ENCODE measurements around the gene FALEC. TPM values are rescaled to one million over a fixed set of nuclear protein-coding genes. Genes with fewer than 3 reads are reported as not detected.

FALEC gene
- total and polyA plus RNA-seq, 2 of the 8 experiments (the other 6 are each of a cell fraction or from before 2014, with no cell fraction given), result not detected

GRCh38 chr1:150552911-150553289 is 37.3 kb downstream of the FALEC start:
- Histone ChIP-seq H3K27ac (ENCODE audit: low read depth, low read length) (no peak overlapping the region), H3K79me1 (ENCODE audit: low read depth, low read length) (0 out of 2 replicates have a peak, but pooled peaks cover 3% of the 10 kb centered on the region), H3K4ac (replicated peaks; ENCODE audit: insufficient read length, low read depth, low read length) (no peak overlapping the region), H2BK20ac (ENCODE audit: low read length) (no peak overlapping the region), H2BK120ac (replicated peaks; ENCODE audit: low read depth, low read length) (no peak overlapping the region), H2BK15ac (ENCODE audit: low read length) (no peak overlapping the region), H2AFZ (ENCODE audit: low read length) (no peak overlapping the region), H3K14ac (ENCODE audit: insufficient read length) (no peak overlapping the region), H3K27me3 (replicated peaks in 1 of 4; ENCODE audit: control insufficient read depth in 3 of 4, extremely low read depth in 1 of 4, insufficient read depth in 3 of 4, low read length in 3 of 4) (peaks cover 0 to 14% (median 7%) of the 10 kb centered on the region in 4 experiments; a peak in 5 of 7 replicates), H4K20me1 (replicated peaks in 1 of 2; ENCODE audit: control insufficient read depth in 1 of 2, insufficient read depth in 2 of 2, low read length in 2 of 2) (peaks cover 1 to 4% of the 10 kb centered on the region in 2 experiments), H3K9ac (replicated peaks in 1 of 4; ENCODE audit: extremely low read depth in 1 of 4, low read depth in 3 of 4, low read length in 3 of 4) (no peak overlapping the region), H4K8ac (ENCODE audit: extremely low read depth, insufficient read depth, low read length) (no peak overlapping the region), H3K79me2 (ENCODE audit: control insufficient read depth in 1 of 2, insufficient read depth in 2 of 2, low read length in 2 of 2) (no peaks in the 10 kb centered on the region), H3K9me3 (ENCODE audit: insufficient read depth in 2 of 2, low read depth in 1 of 2, low read length in 1 of 2) (no peaks in the 10 kb centered on the region), H3K56ac (replicated peaks; ENCODE audit: insufficient read length, low read depth, low read length) (no peak overlapping the region), H2BK5ac (ENCODE audit: low read depth, low read length) (0 out of 2 replicates have a peak overlapping the region, but pooled peaks have one; percentile 15), H4K91ac (replicated peaks; ENCODE audit: insufficient read length, low read length) (no peak overlapping the region), H3K36me3 (ENCODE audit: control insufficient read depth in 2 of 4, insufficient read depth in 4 of 4, low read length in 3 of 4) (peaks cover 0 to 4% (median 2%) of the 10 kb centered on the region in 4 experiments; a peak in 2 of 8 replicates), H2BK12ac (ENCODE audit: low read depth, low read length) (no peak overlapping the region), H3K23me2 (ENCODE audit: low read depth, low read length) (peaks cover 5% of the 10 kb centered on the region; the same call in 1 of the 2 replicates), H3K4me3 (ENCODE audit: extremely low read depth in 1 of 4, insufficient read depth in 2 of 4, low read depth in 3 of 4, low read length in 4 of 4) (no peak overlapping the region), H4K5ac (ENCODE audit: insufficient read length, low read depth, low read length) (no peak overlapping the region), H3K4me2 (ENCODE audit: insufficient read depth in 1 of 2, low read depth in 2 of 2, low read length in 2 of 2) (no peak overlapping the region), H2AK5ac (ENCODE audit: low read depth, low read length) (no peak overlapping the region), H3K23ac (ENCODE audit: insufficient read length) (no peak overlapping the region), H3K18ac (ENCODE audit: extremely low read depth, low read length) (no peak overlapping the region), H3K4me1 (replicated peaks in 1 of 4; ENCODE audit: control insufficient read depth in 3 of 4, insufficient read depth in 4 of 4, low read length in 3 of 4) (peaks cover 2 to 21% (median 12%) of the 10 kb centered on the region in 4 experiments)
- 94% methylated on average over 5 of the region's 12 CpGs; no CpG with 5 or more reads in 1 of the 2 experiments for whole genome bisulfite sequencing, 2 experiments (ENCODE audit: extremely low coverage in 1 of 2, insufficient coverage in 1 of 2, insufficient read length in 1 of 2, insufficient replicate concordance in 2 of 2, low coverage in 1 of 2, low lambda C conversion rate in 2 of 2, missing lambda C conversion rate in 1 of 2)
- CTCF ChIA-PET (ENCODE audit: partially characterized antibody), result interaction anchor here (1.0 to 1.4 kb wide), 3 partner anchors 16 to 21 kb away, joined by 3 to 11 read pairs (median 5); no protein-coding TSS in a partner anchor
- no peak for DNase-seq (ENCODE audit: low read depth in 1 of 2, low spot score in 2 of 2)
- no peak for FAIRE-seq
- POLR2A ChIA-PET (ENCODE audit: partially characterized antibody), result interaction anchor here (1.2 to 43.7 kb wide), 6 partner anchors 8 to 292 kb away, joined by 3 to 1380 read pairs (median 43); partner anchors contain the start of genes ENSA, MCL1 and RPRD2
- TF ChIP-seq SIX5 (IDR thresholded peaks at IDR 0.05; ENCODE audit: low read depth, low read length) (no peak), GABPA (IDR thresholded peaks at IDR 0.05; ENCODE audit: borderline replicate concordance, insufficient read depth, low read length) (no peak), CEBPB (IDR thresholded peaks at IDR 0.05; ENCODE audit: low read depth, low read length) (no peak)
